Ovary (tissue), 9 donors: ENCODE data around the gene DUS4L. TPM values are rescaled to one million over a fixed set of nuclear protein-coding genes. Genes with fewer than 3 reads are reported as not detected.

Experiments used
- DNase-seq, 5 donors: peaks; one replicate each; pipeline ENCODE4 v3.0.0-alpha.2; 2019 to 2020
- H3K27ac ChIP-seq, 2 donors: fragments of 200-600 bp; one replicate each; pipeline versions ENCODE4 v1.5.1 to v1.8.0; 2019 to 2022
- H3K27me3 ChIP-seq: fragments of 200-600 bp; one replicate; pipeline ENCODE4 v1.8.0; 2022
- H3K36me3 ChIP-seq: fragments of 200-600 bp; sonication (generic); one replicate; pipeline ENCODE4 v1.5.1; 2019
- H3K4me1 ChIP-seq: one replicate; pipeline ENCODE4 v1.8.1; 2013; ENCODE audit warnings: mild to moderate bottlenecking, moderate library complexity; ENCODE audit not compliant: insufficient read depth
- H3K4me3 ChIP-seq: fragments of 200-600 bp; sonication (generic); one replicate; pipeline ENCODE4 v1.5.1; 2017
- H3K9me3 ChIP-seq, 2 donors: fragments of 200-600 bp in 1 of 2; sonication (generic) in 1 of 2; one replicate each; pipeline versions ENCODE4 v1.5.1 to v1.8.1; 2013 to 2019; ENCODE audit warnings: mild to moderate bottlenecking in 1 of 2, moderate library complexity in 1 of 2
- EP300 ChIP-seq: sonication (generic); formaldehyde crosslinking; IDR thresholded peaks from one replicate; pipeline ENCODE4 v1.6.1; 2017; ENCODE audit warnings: antibody characterized with exemption
- POLR2A ChIP-seq: fragments of 450-650 bp; IDR thresholded peaks from one replicate; pipeline ENCODE4 v1.6.1; 2017; ENCODE audit warnings: antibody characterized with exemption, mild to moderate bottlenecking, moderate library complexity
- WGBS, 3 donors: extraction: QIAGEN DNeasy Blood & Tissue Kit in 1 of 3; methylation state at CpG; one replicate each; pipeline versions ENCODE4 v1.1.5 to v1.1.7; 2013 to 2017; 5-methylcytosine and 5-hydroxymethylcytosine counted together
- intact Hi-C, 4 donors: fragments of 100-400 bp; cut with DNase I; formaldehyde crosslinking; loops; one replicate each; pipeline versions ENCODE4 v1.11.0 to v1.15.1; 2022 to 2023
- polyA plus RNA-seq, 2 donors: library from polyadenylated mRNA; stranded (reverse); fragments of 200-250 nt in 1 of 2; fragments of 350-450 nt in 1 of 2; fragmentation: Illumina TruSeq in 1 of 2; extraction: RNeasy Lipid Tissue Mini Kit (QIAGEN cat#74804) in 1 of 2; gene quantifications; one replicate each; pipeline ENCODE4 v1.2.3, GENCODE V29; 2013 to 2014
- small RNA-seq: library from RNA; depleted of rRNA; stranded (forward); fragments of <200 nt; gene quantifications from one replicate; pipeline ENCODE3, GENCODE V24; 2016
- total RNA-seq, 7 donors: library from RNA; depleted of rRNA in 2 of 7; stranded (reverse); fragments of >200 nt in 2 of 7; fragmentation: NEBNext Ultra II Directional in 3 of 7; extraction: Animal tissue kit (Norgen Biotek cat#: 25700) in 3 of 7; gene quantifications; one replicate each; pipeline versions ENCODE4 v1.1.0 to v1.2.4, GENCODE V29; 2016 to 2023
- TF ChIP-seq, protein P1 (sequence below), 3 donors: fragments of 450-650 bp in 2 of 3; fragments of 200-600 bp in 1 of 3; IDR thresholded peaks; one replicate each; pipeline versions ENCODE4 v1.5.1 to v1.8.0; 2016 to 2022; ENCODE audit warnings: antibody characterized with exemption in 3 of 3, mild to moderate bottlenecking in 1 of 3
- donor health status: DM: no; HTN: no; CAD: no; lungs with moderate emphysema.
- donor health status: DM: no; HTN: no; CAD: no.
- donor health status: Bipolar disorder and iron deficiency.
- donor health status: DM: yes; HTN: yes; CAD: no.
- donor health status: DM: no; HTN: no; CAD: no.
- donor health status: DM: yes; HTN: yes; CAD: no.

Gene DUS4L
- total and polyA plus RNA-seq, 9 donors, result 4.4 to 8.1 (median 5.2) TPM

DNA sequence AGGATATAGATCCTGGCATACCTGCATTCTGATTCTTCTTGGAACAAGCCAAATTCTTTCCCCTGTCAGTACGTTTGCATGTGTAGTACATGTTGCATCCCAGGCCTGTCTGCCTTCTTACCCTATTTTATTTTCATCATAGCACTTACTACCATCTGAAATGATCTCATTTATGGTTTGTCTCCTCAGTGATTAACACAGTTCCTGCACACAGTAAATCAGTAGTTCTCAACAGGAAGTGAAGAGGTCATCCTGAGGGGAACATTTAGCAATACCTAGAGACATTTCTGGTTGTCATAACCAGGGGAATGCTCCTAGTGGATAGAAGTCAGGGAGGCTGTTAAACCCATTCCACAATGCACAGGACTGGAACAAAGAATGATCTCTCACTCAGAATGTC, 58.7 kb downstream of the DUS4L start:
- H3K27ac ChIP-seq, result no peak overlapping the region
- intact Hi-C loops, result no loop called here
- H3K27me3 ChIP-seq, result no peaks in the 10 kb centered on the region
- TF ChIP-seq, protein P1, sequence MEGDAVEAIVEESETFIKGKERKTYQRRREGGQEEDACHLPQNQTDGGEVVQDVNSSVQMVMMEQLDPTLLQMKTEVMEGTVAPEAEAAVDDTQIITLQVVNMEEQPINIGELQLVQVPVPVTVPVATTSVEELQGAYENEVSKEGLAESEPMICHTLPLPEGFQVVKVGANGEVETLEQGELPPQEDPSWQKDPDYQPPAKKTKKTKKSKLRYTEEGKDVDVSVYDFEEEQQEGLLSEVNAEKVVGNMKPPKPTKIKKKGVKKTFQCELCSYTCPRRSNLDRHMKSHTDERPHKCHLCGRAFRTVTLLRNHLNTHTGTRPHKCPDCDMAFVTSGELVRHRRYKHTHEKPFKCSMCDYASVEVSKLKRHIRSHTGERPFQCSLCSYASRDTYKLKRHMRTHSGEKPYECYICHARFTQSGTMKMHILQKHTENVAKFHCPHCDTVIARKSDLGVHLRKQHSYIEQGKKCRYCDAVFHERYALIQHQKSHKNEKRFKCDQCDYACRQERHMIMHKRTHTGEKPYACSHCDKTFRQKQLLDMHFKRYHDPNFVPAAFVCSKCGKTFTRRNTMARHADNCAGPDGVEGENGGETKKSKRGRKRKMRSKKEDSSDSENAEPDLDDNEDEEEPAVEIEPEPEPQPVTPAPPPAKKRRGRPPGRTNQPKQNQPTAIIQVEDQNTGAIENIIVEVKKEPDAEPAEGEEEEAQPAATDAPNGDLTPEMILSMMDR (IDR thresholded peaks at IDR 0.05), result no peak
- no peak for TF ChIP-seq EP300
- TF ChIP-seq POLR2A, result no peak
- H3K9me3 ChIP-seq, result no peaks in the 10 kb centered on the region
- no peaks in the 10 kb centered on the region for H3K36me3 ChIP-seq
- H3K4me1 ChIP-seq, result no peaks in the 10 kb centered on the region
- H3K4me3 ChIP-seq, result no peak overlapping the region
- 63 to 79% (median 79%) methylated on average over 1 of the region's 1 CpG for WGBS, 3 donors
- DNase-seq, result no peak

DNA sequence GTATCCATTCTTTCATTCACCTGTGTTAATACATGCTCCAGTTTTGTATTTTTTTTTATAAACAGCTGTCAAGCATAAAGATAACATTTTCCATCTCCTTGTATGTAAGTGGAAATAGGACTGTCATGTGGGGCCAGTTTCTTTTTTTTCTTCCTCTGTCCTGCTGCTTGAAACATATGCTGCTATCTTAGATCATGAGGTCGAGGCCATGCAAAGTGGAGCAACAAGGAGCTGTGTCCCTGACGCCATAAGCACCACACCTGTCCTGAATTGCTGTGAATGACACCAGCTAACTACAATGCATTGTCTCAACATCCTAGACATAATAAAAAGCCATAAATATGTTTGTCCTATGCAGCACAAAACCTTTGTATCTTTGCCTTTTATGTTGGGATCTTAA, 59.1 kb downstream of the DUS4L start:
- Histone ChIP-seq H3K9me3 (no peaks in the 10 kb centered on the region), H3K4me3 (no peak overlapping the region), H3K4me1 (no peaks in the 10 kb centered on the region), H3K27me3 (no peaks in the 10 kb centered on the region), H3K27ac (no peak overlapping the region), H3K36me3 (no peaks in the 10 kb centered on the region)
- 62 to 71% (median 68%) methylated on average over 2 of the region's 2 CpGs for WGBS, 3 donors
- DNase-seq, result no peak
- TF ChIP-seq POLR2A (no peak), EP300 (no peak)
- TF ChIP-seq, protein P1 (IDR thresholded peaks at IDR 0.05), result no peak
- intact Hi-C loops, result no loop called here

DNA sequence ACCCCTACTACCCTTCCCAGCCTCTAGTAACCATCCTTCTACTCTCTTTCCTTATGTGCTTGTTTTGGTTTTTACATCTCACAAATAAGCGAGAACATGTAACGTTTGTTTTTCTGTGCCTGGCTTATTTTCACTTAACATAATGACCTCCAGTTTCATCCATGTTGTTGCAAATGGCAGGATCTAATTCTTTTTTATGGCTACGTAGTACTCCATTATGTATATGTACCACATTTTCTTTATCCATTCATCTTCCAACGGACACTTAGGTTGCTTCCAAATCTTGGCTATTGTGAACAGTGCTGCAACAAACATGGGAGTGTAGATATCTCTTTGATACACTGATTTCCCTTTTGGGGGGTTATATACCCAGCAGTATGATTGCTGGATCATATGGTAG, 63.2 kb downstream of the DUS4L start:
- 95 to 98% (median 95%) methylated on average over 4 of the region's 4 CpGs for WGBS, 3 donors
- no peak for TF ChIP-seq EP300
- TF ChIP-seq POLR2A, result no peak
- H3K9me3 ChIP-seq, result no peaks in the 10 kb centered on the region
- intact Hi-C loops, result no loop called here
- no peaks in the 10 kb centered on the region for H3K4me1 ChIP-seq
- H3K4me3 ChIP-seq, result no peak overlapping the region
- no peak for DNase-seq
- H3K27ac ChIP-seq, result no peak overlapping the region
- no peaks in the 10 kb centered on the region for H3K27me3 ChIP-seq
- no peaks in the 10 kb centered on the region for H3K36me3 ChIP-seq

Small RNA genes lying within 50 kb of the gene (small RNA-seq; reads per million reads assigned to genes)
- not detected for gene RF01233

Other genes starting within 250 kb of the DUS4L start
- gene GPR22, start 93.9 kb upstream of the DUS4L start, total RNA-seq, result not detected
- not detected for gene GPR22, start 93.9 kb upstream of the DUS4L start, polyA plus RNA-seq
- 10 to 100 TPM; 32.7 to 49.7 (median 38.4) TPM for gene COG5, start 51 bp upstream of the DUS4L start, total RNA-seq
- gene COG5, start 51 bp upstream of the DUS4L start, polyA plus RNA-seq, result 10 to 100 TPM; 10.3 to 31.2 TPM
- gene BCAP29, start 16.3 kb downstream of the DUS4L start, total RNA-seq, result 10 to 100 TPM; 33.9 to 70.9 (median 53.6) TPM
- 10 to 100 TPM; 30.0 to 42.5 TPM for gene BCAP29, start 16.3 kb downstream of the DUS4L start, polyA plus RNA-seq
- 1 to 10 TPM in 2 of 7 donors, under 1 TPM in 5; 0.11 to 1.3 (median 0.72) TPM for gene SLC26A4, start 96.9 kb downstream of the DUS4L start, total RNA-seq
- gene SLC26A4, start 96.9 kb downstream of the DUS4L start, polyA plus RNA-seq, result under 1 TPM; 0.33 to 0.62 TPM
- 10 to 100 TPM; 18.4 to 36.4 (median 25.6) TPM for gene CBLL1, start 180.2 kb downstream of the DUS4L start, total RNA-seq
- 10 to 100 TPM; 12.2 to 47.1 TPM for gene CBLL1, start 180.2 kb downstream of the DUS4L start, polyA plus RNA-seq
- 1 to 10 TPM in 1 of 7 donors, under 1 TPM in 3, not detected in 3; 0.30 to 1.9 (median 0.61) TPM for gene SLC26A3, start 239.3 kb downstream of the DUS4L start, total RNA-seq
- gene SLC26A3, start 239.3 kb downstream of the DUS4L start, polyA plus RNA-seq, result under 1 TPM; 0.06 to 0.07 TPM